GM10847 (cell line): ENCODE data around the gene PDSS2.

Experiments used
- POLR2A ChIP-seq: IDR thresholded peaks from 2 replicates; pipeline ENCODE4 v1.6.1; 2011; ENCODE audit not compliant: insufficient read length; ENCODE audit errors: extremely low read depth

Gene PDSS2

GRCh38 chr6:107441682-107442081, 17.7 kb downstream of the PDSS2 start:
- TF ChIP-seq POLR2A, result no peak

- no peak for TF ChIP-seq POLR2A
Measured at GRCh38 chr6:107440936-107441335, 18.4 kb downstream of the PDSS2 start.

GRCh38 chr6:107439406-107439805, 20.0 kb downstream of the PDSS2 start:
- TF ChIP-seq POLR2A, result no peak

GRCh38 chr6:107437691-107438090, 21.7 kb downstream of the PDSS2 start:
- no peak for TF ChIP-seq POLR2A

GRCh38 chr6:107436881-107437280, 22.5 kb downstream of the PDSS2 start:
- TF ChIP-seq POLR2A, result no peak

GRCh38 chr6:107435798-107436197, 23.6 kb downstream of the PDSS2 start:
- TF ChIP-seq POLR2A, result no peak

GRCh38 chr6:107434812-107435211, 24.6 kb downstream of the PDSS2 start:
- TF ChIP-seq POLR2A, result no peak

- TF ChIP-seq POLR2A, result no peak
Measured at GRCh38 chr6:107423474-107423990, 35.8 kb downstream of the PDSS2 start.

- no peak for TF ChIP-seq POLR2A
Measured at GRCh38 chr6:107421696-107422256, 37.6 kb downstream of the PDSS2 start.

- no peak for TF ChIP-seq POLR2A
Measured at GRCh38 chr6:107419733-107420132, 39.6 kb downstream of the PDSS2 start.

GRCh38 chr6:107418118-107418517, 41.2 kb downstream of the PDSS2 start:
- TF ChIP-seq POLR2A, result no peak

- no peak for TF ChIP-seq POLR2A
Measured at GRCh38 chr6:107416145-107416544, 43.2 kb downstream of the PDSS2 start.

GRCh38 chr6:107413966-107414645, 45.3 kb downstream of the PDSS2 start:
- TF ChIP-seq POLR2A, result no peak

- no peak for TF ChIP-seq POLR2A
Measured at GRCh38 chr6:107411161-107411560, 48.2 kb downstream of the PDSS2 start.

GRCh38 chr6:107409942-107410341, 49.4 kb downstream of the PDSS2 start:
- no peak for TF ChIP-seq POLR2A

GRCh38 chr6:107408714-107409113, 50.6 kb downstream of the PDSS2 start:
- TF ChIP-seq POLR2A, result no peak

GRCh38 chr6:107405002-107405401, 54.4 kb downstream of the PDSS2 start:
- no peak for TF ChIP-seq POLR2A
